A549 (cell line): ENCODE results near the gene SLC25A36.

Experiments used
- ELK1 ChIP-seq: fragments of 150-350 bp; IDR thresholded peaks from 2 replicates; pipeline ENCODE4 v1.6.1; 2014; ENCODE audit warnings: low read depth, mild to moderate bottlenecking, low read length
- HOXB13 ChIP-seq: fragments of 250-450 bp; sonication (Bioruptor Pico); IDR thresholded peaks from 2 replicates; pipeline ENCODE4 v1.5.0; 2020; ENCODE audit warnings: low read depth, mild to moderate bottlenecking, moderate library complexity
- JUN ChIP-seq, 2 experiments: fragments of >200 bp; sonication (Bioruptor Twin); formaldehyde crosslinking; IDR thresholded peaks; 2 replicates in 1 of 2; 3 replicates in 1 of 2; pipeline ENCODE4 v1.6.1; 2016 to 2017
- RFX5 ChIP-seq: fragments of 450-650 bp; IDR thresholded peaks from 2 replicates; pipeline ENCODE4 v1.7.1; 2014; ENCODE audit warnings: antibody characterized with exemption, mild to moderate bottlenecking, moderate library complexity
- TF ChIP-seq, protein P1 (sequence below): fragments of >200 bp; sonication (Bioruptor Twin); formaldehyde crosslinking; IDR thresholded peaks from 3 replicates; pipeline ENCODE4 v1.5.1; 2016
- TF ChIP-seq, protein P2 (sequence below): IDR thresholded peaks from 2 replicates; pipeline ENCODE4 v1.6.1; 2012

DNA sequence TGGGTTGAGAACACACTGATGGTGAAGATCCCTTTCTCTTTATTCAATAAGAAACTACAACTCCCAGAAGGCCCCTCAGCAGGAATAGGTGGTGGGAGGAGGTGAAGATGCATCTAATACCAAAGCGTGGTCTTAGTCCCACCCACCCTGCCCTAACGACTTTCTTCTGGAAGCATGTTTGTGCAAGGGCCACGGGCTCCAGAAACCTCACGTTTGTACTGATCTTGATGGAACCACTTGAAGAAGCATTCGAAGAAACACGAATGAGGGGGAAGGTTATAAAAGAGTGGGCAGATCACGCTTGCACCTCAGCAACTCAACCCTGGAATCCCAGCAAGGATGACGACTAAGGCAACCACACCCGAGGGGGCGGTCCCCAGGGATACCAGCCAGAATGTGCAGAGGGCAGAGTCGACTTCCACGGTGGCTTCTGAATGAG is 10.6 kb upstream of the SLC25A36 start:
- TF ChIP-seq, protein P1, sequence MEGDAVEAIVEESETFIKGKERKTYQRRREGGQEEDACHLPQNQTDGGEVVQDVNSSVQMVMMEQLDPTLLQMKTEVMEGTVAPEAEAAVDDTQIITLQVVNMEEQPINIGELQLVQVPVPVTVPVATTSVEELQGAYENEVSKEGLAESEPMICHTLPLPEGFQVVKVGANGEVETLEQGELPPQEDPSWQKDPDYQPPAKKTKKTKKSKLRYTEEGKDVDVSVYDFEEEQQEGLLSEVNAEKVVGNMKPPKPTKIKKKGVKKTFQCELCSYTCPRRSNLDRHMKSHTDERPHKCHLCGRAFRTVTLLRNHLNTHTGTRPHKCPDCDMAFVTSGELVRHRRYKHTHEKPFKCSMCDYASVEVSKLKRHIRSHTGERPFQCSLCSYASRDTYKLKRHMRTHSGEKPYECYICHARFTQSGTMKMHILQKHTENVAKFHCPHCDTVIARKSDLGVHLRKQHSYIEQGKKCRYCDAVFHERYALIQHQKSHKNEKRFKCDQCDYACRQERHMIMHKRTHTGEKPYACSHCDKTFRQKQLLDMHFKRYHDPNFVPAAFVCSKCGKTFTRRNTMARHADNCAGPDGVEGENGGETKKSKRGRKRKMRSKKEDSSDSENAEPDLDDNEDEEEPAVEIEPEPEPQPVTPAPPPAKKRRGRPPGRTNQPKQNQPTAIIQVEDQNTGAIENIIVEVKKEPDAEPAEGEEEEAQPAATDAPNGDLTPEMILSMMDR = no peak
- TF ChIP-seq, protein P2, sequence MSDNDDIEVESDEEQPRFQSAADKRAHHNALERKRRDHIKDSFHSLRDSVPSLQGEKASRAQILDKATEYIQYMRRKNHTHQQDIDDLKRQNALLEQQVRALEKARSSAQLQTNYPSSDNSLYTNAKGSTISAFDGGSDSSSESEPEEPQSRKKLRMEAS = no peak
- TF ChIP-seq RFX5 = no peak
- no peak for TF ChIP-seq ELK1
- no peak for TF ChIP-seq HOXB13 (CRISPR knock-in tag)
- TF ChIP-seq JUN (IDR thresholded peaks at IDR 0.05) = no peak
